Neural cell (in vitro differentiated cells): ENCODE measurements around the gene SWI5. TPM values are rescaled to one million over a fixed set of nuclear protein-coding genes. Genes with fewer than 3 reads are reported as not detected.

Experiments used
- H2AFZ ChIP-seq: fragments of 200-600, 300-800 bp; sonication (generic), shearing (Covaris generic); 2 replicates; pipeline ENCODE4 v1.6.0; 2014; ENCODE audit warnings: low read depth, mild to moderate bottlenecking, antibody characterized with exemption, low read length, moderate library complexity
- H3F3A ChIP-seq: fragments of 200-600 bp; shearing (Covaris generic); 2 replicates; pipeline ENCODE4 v1.6.1; 2016; ENCODE audit warnings: mild to moderate bottlenecking, moderate library complexity, mixed read lengths, antibody characterized with exemption, low read length; ENCODE audit not compliant: insufficient read depth, poor library complexity, severe bottlenecking
- H3K27ac ChIP-seq: fragments of 200-600, 300-800 bp; sonication (generic), shearing (Covaris generic); 2 replicates; pipeline ENCODE4 v1.5.1; 2014; ENCODE audit warnings: mild to moderate bottlenecking, low read length, moderate library complexity
- H3K27me3 ChIP-seq: fragments of 300-800, 200-600 bp; sonication (generic), shearing (Covaris generic); 2 replicates; pipeline ENCODE4 v1.6.0; 2014; ENCODE audit warnings: mild to moderate bottlenecking, low read depth, low read length, moderate library complexity; ENCODE audit not compliant: insufficient read depth
- H3K36me3 ChIP-seq: fragments of 300-800, 200-600 bp; sonication (generic), shearing (Covaris generic); 2 replicates; pipeline ENCODE4 v1.5.1; 2014; ENCODE audit warnings: mild to moderate bottlenecking, antibody characterized with exemption, low read length, moderate library complexity; ENCODE audit not compliant: insufficient read depth
- H3K4me2 ChIP-seq: fragments of 300-800, 200-600 bp; sonication (generic), shearing (Covaris generic); 2 replicates; pipeline ENCODE4 v1.6.0; 2014; ENCODE audit warnings: mild to moderate bottlenecking, low read length
- H3K4me3 ChIP-seq: fragments of 300-800, 200-600 bp; sonication (generic), shearing (Covaris generic); 2 replicates; pipeline ENCODE4 v1.5.1; 2014; ENCODE audit warnings: mild to moderate bottlenecking, low read length, moderate library complexity
- H3K79me2 ChIP-seq: fragments of 200-600 bp; shearing (Covaris generic); replicated peaks from 2 replicates; pipeline ENCODE4 v1.6.0; 2014; ENCODE audit warnings: mild to moderate bottlenecking, low read length, moderate library complexity; ENCODE audit not compliant: insufficient read depth
- H3K9ac ChIP-seq: fragments of 300-800, 200-600 bp; sonication (generic), shearing (Covaris generic); 2 replicates; pipeline ENCODE4 v1.6.1; 2016; ENCODE audit warnings: mild to moderate bottlenecking, low read length, mixed read lengths
- H3K9me2 ChIP-seq: fragments of 200-600 bp; shearing (Covaris generic); 2 replicates; pipeline ENCODE4 v1.6.1; 2016; ENCODE audit warnings: mild to moderate bottlenecking, low read length, mixed read lengths; ENCODE audit not compliant: insufficient read depth
- H3K9me3 ChIP-seq: fragments of 200-600, 300-800 bp; sonication (generic), shearing (Covaris generic); 2 replicates; pipeline ENCODE4 v1.6.1; 2016; ENCODE audit warnings: mild to moderate bottlenecking, mixed run types, low read length, moderate library complexity, mixed read lengths
- H4K20me1 ChIP-seq: fragments of 200-600 bp; shearing (Covaris generic); 2 replicates; pipeline ENCODE4 v1.6.1; 2016; ENCODE audit warnings: mild to moderate bottlenecking, mixed run types; ENCODE audit not compliant: insufficient read depth
- CTCF ChIP-seq: fragments of 450-650 bp; IDR thresholded peaks from 2 replicates; pipeline ENCODE4 v1.5.1; 2014; ENCODE audit warnings: antibody characterized with exemption, mild to moderate bottlenecking, moderate library complexity; ENCODE audit not compliant: poor library complexity, severe bottlenecking
- EP300 ChIP-seq: fragments of 450-650 bp; conservative IDR thresholded peaks from 2 replicates; pipeline ENCODE4 v1.6.1; 2014; ENCODE audit warnings: antibody characterized with exemption, mild to moderate bottlenecking, moderate library complexity; ENCODE audit not compliant: poor library complexity, severe bottlenecking
- EZH2 ChIP-seq: fragments of 200-600, 300-800 bp; shearing (Covaris generic), sonication (generic); IDR thresholded peaks from 2 replicates; pipeline ENCODE4 v1.6.1; 2014; ENCODE audit warnings: antibody characterized with exemption, low read length, borderline replicate concordance, mild to moderate bottlenecking; ENCODE audit not compliant: insufficient read depth, poor library complexity, severe bottlenecking
- MXI1 ChIP-seq: fragments of 450-650 bp; conservative IDR thresholded peaks from 2 replicates; pipeline ENCODE4 v1.6.1; 2014; ENCODE audit warnings: antibody characterized with exemption, mild to moderate bottlenecking; ENCODE audit not compliant: poor library complexity, severe bottlenecking
- POLR2AphosphoS5 ChIP-seq: IDR thresholded peaks from 2 replicates; pipeline ENCODE4 v1.6.1; 2012
- RAD21 ChIP-seq: fragments of 450-650 bp; conservative IDR thresholded peaks from 2 replicates; pipeline ENCODE4 v1.6.1; 2014; ENCODE audit warnings: antibody characterized with exemption, mild to moderate bottlenecking, moderate library complexity
- REST ChIP-seq: IDR thresholded peaks from 2 replicates; pipeline ENCODE4 v1.6.1; 2012; ENCODE audit warnings: borderline replicate concordance
- SMC3 ChIP-seq: fragments of 450-650 bp; conservative IDR thresholded peaks from 2 replicates; pipeline ENCODE4 v1.6.1; 2014; ENCODE audit warnings: antibody characterized with exemption, mild to moderate bottlenecking, moderate library complexity; ENCODE audit not compliant: poor library complexity
- TAF1 ChIP-seq: IDR thresholded peaks from 2 replicates; pipeline ENCODE4 v1.6.1; 2012; ENCODE audit warnings: low read depth
- polyA plus RNA-seq: library from polyadenylated mRNA; depleted of rRNA; stranded (reverse); fragments of >200 nt; gene quantifications from 2 replicates; pipeline ENCODE4 v1.2.3, GENCODE V29; 2014

Gene SWI5
- polyA plus RNA-seq, 1 donor from 2014 or later: 67.1 TPM

- TF ChIP-seq RAD21 (no peak), POLR2AphosphoS5 (no peak), SMC3 (no peak), CTCF (no peak), EP300 (no peak), EZH2 (no peak), MXI1 (no peak)
- no peaks in the 10 kb centered on the region for H3K9me2 ChIP-seq
- no peak overlapping the region for H3K4me2 ChIP-seq
- no peak overlapping the region for H3K27ac ChIP-seq
- no peaks in the 10 kb centered on the region for H3K27me3 ChIP-seq
- no peaks in the 10 kb centered on the region for H4K20me1 ChIP-seq
- H3K4me3 ChIP-seq: no peak overlapping the region
- no peaks in the 10 kb centered on the region for H3K79me2 ChIP-seq
- no peak overlapping the region for H2AFZ ChIP-seq
- H3K36me3 ChIP-seq: no peaks in the 10 kb centered on the region
- no peak overlapping the region for H3K9ac ChIP-seq
- no peaks in the 10 kb centered on the region for H3K9me3 ChIP-seq
- no peaks in the 10 kb centered on the region for H3F3A ChIP-seq
Observed at GRCh38 chr9:128253991-128254346, 22.1 kb upstream of the SWI5 start.

- Histone ChIP-seq H3K4me3 (no peak overlapping the region), H3K9ac (no peak overlapping the region), H3K4me2 (no peak overlapping the region), H3K79me2 (no peaks in the 10 kb centered on the region), H4K20me1 (no peaks in the 10 kb centered on the region), H3K27me3 (no peaks in the 10 kb centered on the region), H3F3A (no peaks in the 10 kb centered on the region), H3K36me3 (no peaks in the 10 kb centered on the region), H2AFZ (no peak overlapping the region), H3K9me3 (no peaks in the 10 kb centered on the region), H3K9me2 (no peaks in the 10 kb centered on the region), H3K27ac (no peak overlapping the region)
- TF ChIP-seq EP300 (no peak), CTCF (no peak), EZH2 (no peak), TAF1 (no peak), REST (no peak), MXI1 (no peak), SMC3 (no peak), POLR2AphosphoS5 (no peak), RAD21 (no peak)
Observed at GRCh38 chr9:128254362-128254761, 21.7 kb upstream of the SWI5 start.
